Measurements from ENCODE around the gene SLC33A1. TPM values are rescaled to one million over a fixed set of nuclear protein-coding genes. Genes with fewer than 3 reads are reported as not detected.
A peak's percentile ranks its signal among the peaks of the same experiment; 100 is the strongest.
"Not testable (repeated sequence)": the region's sequence is repeated elsewhere in the genome, so short reads cannot be mapped to it uniquely, and the experiment has no call there.

Gene SLC33A1
- total RNA-seq, 6 experiments from 2014 or later: 20.7 to 31.8 (median 26.9) TPM

- H3K27me3 Mint-ChIP-seq (ENCODE audit: insufficient read depth): peaks cover under 1% of the 10 kb centered on the region; the same call in 1 of the 2 replicates
- no peak overlapping the region for H3K4me3 Mint-ChIP-seq
- peak; percentile 65 for TF ChIP-seq CTCF (IDR thresholded peaks at IDR 0.05)
- peaks cover 14% of the 10 kb centered on the region for H3K4me1 Mint-ChIP-seq (ENCODE audit: low read depth)
- peaks cover 7% of the 10 kb centered on the region; the same call in 1 of the 2 replicates for H3K36me3 Mint-ChIP-seq (ENCODE audit: low read depth)
- peaks cover 2% of the 10 kb centered on the region for H3K9me3 Mint-ChIP-seq
- DNase-seq: peak; percentile 20
- H3K27ac Mint-ChIP-seq: no peak overlapping the region
These were observed 5.6 kb upstream of the SLC33A1 start for GRCh38 chr3:155859859-155860258.

GRCh38 chr3:155853214-155854140 is 750 bp downstream of the SLC33A1 start:
- TF ChIP-seq CTCF (IDR thresholded peaks at IDR 0.05): peak; percentile 42
- DNase-seq: no peak
- Mint-ChIP-seq H3K27ac (peak overlapping the region; percentile 99), H3K4me1 (ENCODE audit: low read depth) (peaks cover 31% of the 10 kb centered on the region), H3K27me3 (ENCODE audit: insufficient read depth) (peaks cover 8% of the 10 kb centered on the region; the same call in 1 of the 2 replicates), H3K36me3 (ENCODE audit: low read depth) (peaks cover 24% of the 10 kb centered on the region), H3K9me3 (peaks cover 6% of the 10 kb centered on the region), H3K4me3 (peak overlapping the region; percentile 100)

GRCh38 chr3:155852341-155852740 is 1.9 kb downstream of the SLC33A1 start:
- Mint-ChIP-seq H3K27ac (peak overlapping the region; percentile 4; the same call in 1 of the 2 replicates), H3K4me3 (peak overlapping the region; percentile 100), H3K4me1 (ENCODE audit: low read depth) (peaks cover 37% of the 10 kb centered on the region), H3K27me3 (ENCODE audit: insufficient read depth) (peaks cover 8% of the 10 kb centered on the region; the same call in 1 of the 2 replicates), H3K36me3 (ENCODE audit: low read depth) (peaks cover 28% of the 10 kb centered on the region), H3K9me3 (peaks cover 6% of the 10 kb centered on the region)
- no peak for DNase-seq
- no peak for TF ChIP-seq CTCF (IDR thresholded peaks at IDR 0.05)

- not testable (repeated sequence) for H3K9me3 Mint-ChIP-seq; H3K4me3 Mint-ChIP-seq; H3K27me3 Mint-ChIP-seq (ENCODE audit: insufficient read depth); H3K27ac Mint-ChIP-seq; DNase-seq
- Mint-ChIP-seq H3K4me1 (ENCODE audit: low read depth) (peaks cover 36% of the 10 kb centered on the region), H3K36me3 (ENCODE audit: low read depth) (peaks cover 22% of the 10 kb centered on the region)
These were observed 4.8 kb downstream of the SLC33A1 start for GRCh38 chr3:155849404-155849803.

GRCh38 chr3:155847993-155848392 is 6.2 kb downstream of the SLC33A1 start:
- Mint-ChIP-seq H3K9me3 (no peaks in the 10 kb centered on the region), H3K4me1 (ENCODE audit: low read depth) (peaks cover 33% of the 10 kb centered on the region), H3K4me3 (no peak overlapping the region), H3K36me3 (ENCODE audit: low read depth) (peaks cover 18% of the 10 kb centered on the region), H3K27ac (no peak overlapping the region), H3K27me3 (ENCODE audit: insufficient read depth) (0 out of 2 replicates have a peak, but pooled peaks cover 3% of the 10 kb centered on the region)
- TF ChIP-seq CTCF (IDR thresholded peaks at IDR 0.05): no peak
- no peak for DNase-seq

GRCh38 chr3:155846119-155846518 is 8.1 kb downstream of the SLC33A1 start:
- DNase-seq: no peak
- H3K4me1 Mint-ChIP-seq (ENCODE audit: low read depth): peaks cover 17% of the 10 kb centered on the region
- H3K27ac Mint-ChIP-seq: no peak overlapping the region
- H3K4me3 Mint-ChIP-seq: no peak overlapping the region
- H3K27me3 Mint-ChIP-seq (ENCODE audit: insufficient read depth): 0 out of 2 replicates have a peak, but pooled peaks cover 3% of the 10 kb centered on the region
- no peak for TF ChIP-seq CTCF (IDR thresholded peaks at IDR 0.05)
- 0 out of 2 replicates have a peak, but pooled peaks cover 4% of the 10 kb centered on the region for H3K36me3 Mint-ChIP-seq (ENCODE audit: low read depth)
- H3K9me3 Mint-ChIP-seq: no peaks in the 10 kb centered on the region
